OCI-LY1 (cell line): ENCODE measurements around the gene SLC44A3.

Experiments used
- H2AFZ ChIP-seq: fragments of 200-600 bp; sonication (generic), shearing (Covaris generic); 2 replicates; pipeline ENCODE4 v1.6.0; 2014; ENCODE audit warnings: antibody characterized with exemption, mild to moderate bottlenecking, low read length
- H3F3A ChIP-seq: fragments of 200-600 bp; sonication (generic), shearing (Covaris generic); 2 replicates; pipeline ENCODE4 v1.6.0; 2014; ENCODE audit warnings: mild to moderate bottlenecking, antibody characterized with exemption, low read length, moderate library complexity; ENCODE audit not compliant: insufficient read depth
- H3K27ac ChIP-seq: fragments of 200-600 bp; sonication (generic); 2 replicates; pipeline ENCODE4 v1.5.1; 2014; ENCODE audit warnings: low read length, mixed run types, mild to moderate bottlenecking, low read depth; ENCODE audit not compliant: poor library complexity, severe bottlenecking
- H3K27me3 ChIP-seq: fragments of 200-600 bp; sonication (generic); 2 replicates; pipeline ENCODE4 v1.6.0; 2014; ENCODE audit warnings: antibody characterized with exemption, mild to moderate bottlenecking, low read length, moderate library complexity; ENCODE audit not compliant: insufficient read depth
- H3K36me3 ChIP-seq: fragments of 200-600 bp; sonication (generic); 2 replicates; pipeline ENCODE4 v1.6.1; 2014; ENCODE audit warnings: mild to moderate bottlenecking, antibody characterized with exemption, low read length, moderate library complexity, mixed read lengths; ENCODE audit not compliant: insufficient read depth
- H3K4me1 ChIP-seq: fragments of 200-600 bp; sonication (generic); 2 replicates; pipeline ENCODE4 v1.5.1; 2014; ENCODE audit warnings: mild to moderate bottlenecking, low read length, moderate library complexity; ENCODE audit not compliant: insufficient read depth, severe bottlenecking
- H3K4me2 ChIP-seq: fragments of 200-600 bp; sonication (generic), shearing (Covaris generic); 2 replicates; pipeline ENCODE4 v1.6.1; 2014; ENCODE audit warnings: low read length
- H3K4me3 ChIP-seq: fragments of 200-600 bp; sonication (generic); 2 replicates; pipeline ENCODE4 v1.5.1; 2014; ENCODE audit warnings: low read length, low read depth, mild to moderate bottlenecking, mixed read lengths; ENCODE audit not compliant: poor library complexity, severe bottlenecking
- H3K79me2 ChIP-seq: fragments of 200-600 bp; shearing (Covaris generic); 2 replicates; pipeline ENCODE4 v1.6.1; 2016; ENCODE audit warnings: mixed run types, low read length, mixed read lengths; ENCODE audit not compliant: insufficient read depth
- H3K9ac ChIP-seq: fragments of 200-600 bp; sonication (generic), shearing (Covaris generic); 2 replicates; pipeline ENCODE4 v1.6.1; 2014; ENCODE audit warnings: mild to moderate bottlenecking, low read length, mixed read lengths
- H3K9me2 ChIP-seq: fragments of 200-600 bp; sonication (generic), shearing (Covaris generic); 2 replicates; pipeline ENCODE4 v1.6.1; 2014; ENCODE audit warnings: low read depth, mild to moderate bottlenecking, low read length, mixed read lengths
- H3K9me3 ChIP-seq: fragments of 200-600 bp; shearing (Covaris generic); 2 replicates; pipeline ENCODE4 v1.6.1; 2014; ENCODE audit warnings: low read length, mixed read lengths
- H4K20me1 ChIP-seq: fragments of 200-600 bp; sonication (generic), shearing (Covaris generic); 2 replicates; pipeline ENCODE4 v1.6.0; 2016; ENCODE audit warnings: mild to moderate bottlenecking, low read length; ENCODE audit not compliant: insufficient read depth
- EZH2 ChIP-seq: fragments of 200-600 bp; sonication (generic), shearing (Covaris generic); IDR thresholded peaks from 2 replicates; pipeline ENCODE4 v1.8.0; 2017; ENCODE audit warnings: borderline replicate concordance, mixed run types, mild to moderate bottlenecking, antibody characterized with exemption, low read length, moderate library complexity, mixed read lengths
- TF ChIP-seq, protein P1 (sequence below): fragments of 200-600 bp; sonication (generic), shearing (Covaris generic); IDR thresholded peaks from 2 replicates; pipeline ENCODE4 v1.5.1; 2017; ENCODE audit warnings: mild to moderate bottlenecking, antibody characterized with exemption, low read length, moderate library complexity, mixed read lengths

Gene SLC44A3

DNA sequence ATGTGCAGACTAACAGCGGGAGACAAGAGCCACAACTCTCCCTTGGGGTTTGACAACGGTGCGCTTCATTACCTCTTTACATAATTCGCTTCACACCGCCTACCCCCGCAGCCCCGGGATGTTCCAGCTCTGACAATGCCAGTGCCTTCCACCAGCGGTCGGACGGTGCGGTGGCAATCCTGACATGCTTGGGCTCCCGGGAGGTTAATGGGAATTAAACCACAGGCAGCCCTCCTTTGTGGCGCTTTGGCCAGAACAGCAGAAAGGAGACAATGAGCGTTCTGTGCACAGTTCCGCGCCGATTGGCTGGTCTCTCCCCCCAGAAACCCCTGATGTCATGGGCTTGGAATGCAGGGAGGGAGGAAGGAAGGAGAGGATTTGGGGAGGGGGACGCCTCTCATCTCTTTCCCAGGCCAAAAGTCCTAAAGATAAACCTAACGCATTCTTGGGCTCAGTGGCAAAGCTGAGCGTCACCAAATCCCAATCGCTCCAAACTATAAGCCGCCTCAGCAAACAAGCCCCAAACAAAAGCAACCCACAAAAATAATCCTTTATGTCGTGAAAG lies 105.5 kb downstream of the SLC44A3 start:
- Histone ChIP-seq H3K9me3 (no peaks in the 10 kb centered on the region), H3K27me3 (no peaks in the 10 kb centered on the region), H3K4me1 (peaks cover 5% of the 10 kb centered on the region), H2AFZ (no peak overlapping the region), H3K9me2 (no peaks in the 10 kb centered on the region), H3K27ac (no peak overlapping the region), H3F3A (no peaks in the 10 kb centered on the region), H3K36me3 (no peaks in the 10 kb centered on the region), H3K79me2 (no peaks in the 10 kb centered on the region), H4K20me1 (no peaks in the 10 kb centered on the region), H3K9ac (no peak overlapping the region), H3K4me3 (no peak overlapping the region), H3K4me2 (no peak overlapping the region)
- TF ChIP-seq, protein P1, sequence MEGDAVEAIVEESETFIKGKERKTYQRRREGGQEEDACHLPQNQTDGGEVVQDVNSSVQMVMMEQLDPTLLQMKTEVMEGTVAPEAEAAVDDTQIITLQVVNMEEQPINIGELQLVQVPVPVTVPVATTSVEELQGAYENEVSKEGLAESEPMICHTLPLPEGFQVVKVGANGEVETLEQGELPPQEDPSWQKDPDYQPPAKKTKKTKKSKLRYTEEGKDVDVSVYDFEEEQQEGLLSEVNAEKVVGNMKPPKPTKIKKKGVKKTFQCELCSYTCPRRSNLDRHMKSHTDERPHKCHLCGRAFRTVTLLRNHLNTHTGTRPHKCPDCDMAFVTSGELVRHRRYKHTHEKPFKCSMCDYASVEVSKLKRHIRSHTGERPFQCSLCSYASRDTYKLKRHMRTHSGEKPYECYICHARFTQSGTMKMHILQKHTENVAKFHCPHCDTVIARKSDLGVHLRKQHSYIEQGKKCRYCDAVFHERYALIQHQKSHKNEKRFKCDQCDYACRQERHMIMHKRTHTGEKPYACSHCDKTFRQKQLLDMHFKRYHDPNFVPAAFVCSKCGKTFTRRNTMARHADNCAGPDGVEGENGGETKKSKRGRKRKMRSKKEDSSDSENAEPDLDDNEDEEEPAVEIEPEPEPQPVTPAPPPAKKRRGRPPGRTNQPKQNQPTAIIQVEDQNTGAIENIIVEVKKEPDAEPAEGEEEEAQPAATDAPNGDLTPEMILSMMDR = no peak
- no peak for TF ChIP-seq EZH2

DNA sequence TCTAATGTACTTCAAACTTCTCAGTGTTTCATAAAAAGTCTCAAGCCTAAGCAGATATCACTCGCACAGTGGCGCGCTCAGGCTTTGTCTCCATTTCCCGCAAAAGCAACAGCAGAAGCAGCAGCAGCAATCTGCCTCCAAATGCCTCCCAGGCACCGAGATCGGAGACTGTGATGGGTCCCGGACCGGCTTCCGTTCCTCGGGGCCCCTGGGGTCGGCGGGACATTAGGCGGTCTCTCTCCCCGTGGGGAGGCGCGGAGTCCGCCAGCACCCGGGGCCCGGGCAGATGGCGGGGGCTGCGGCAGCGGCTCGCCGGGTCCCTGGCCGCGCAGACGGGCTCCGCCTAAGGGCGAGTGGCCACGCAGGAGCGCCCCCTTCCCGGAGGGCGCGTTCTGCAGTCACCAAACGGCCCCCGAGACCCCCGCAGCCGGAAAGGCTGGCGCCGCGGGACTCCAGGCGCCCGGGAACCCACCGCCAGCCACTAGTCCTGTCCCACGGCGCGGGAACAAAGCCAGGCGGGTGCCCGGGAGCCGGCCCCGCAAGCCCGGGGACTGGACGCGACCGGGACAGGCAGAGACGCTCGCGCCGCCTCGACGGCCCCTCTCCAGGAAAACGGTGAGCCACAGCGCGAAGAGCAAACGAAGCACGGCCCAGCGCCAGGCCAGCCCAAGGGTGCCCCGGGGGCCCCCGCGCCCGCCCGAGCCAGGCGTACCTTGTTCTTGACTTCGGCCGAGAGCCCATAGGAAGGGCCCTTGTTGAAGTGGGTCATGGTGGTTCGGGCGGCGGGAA lies 106.2 kb downstream of the SLC44A3 start:
- Histone ChIP-seq H3K79me2 (no peaks in the 10 kb centered on the region), H3F3A (no peaks in the 10 kb centered on the region), H3K4me3 (no peak overlapping the region), H3K9me3 (no peaks in the 10 kb centered on the region), H3K27ac (no peak overlapping the region), H4K20me1 (no peaks in the 10 kb centered on the region), H3K36me3 (no peaks in the 10 kb centered on the region), H3K9ac (no peak overlapping the region), H3K4me2 (no peak overlapping the region), H2AFZ (no peak overlapping the region), H3K27me3 (no peaks in the 10 kb centered on the region), H3K4me1 (peaks cover 5% of the 10 kb centered on the region), H3K9me2 (no peaks in the 10 kb centered on the region)
- TF ChIP-seq, protein P1 = no peak
- no peak for TF ChIP-seq EZH2

DNA sequence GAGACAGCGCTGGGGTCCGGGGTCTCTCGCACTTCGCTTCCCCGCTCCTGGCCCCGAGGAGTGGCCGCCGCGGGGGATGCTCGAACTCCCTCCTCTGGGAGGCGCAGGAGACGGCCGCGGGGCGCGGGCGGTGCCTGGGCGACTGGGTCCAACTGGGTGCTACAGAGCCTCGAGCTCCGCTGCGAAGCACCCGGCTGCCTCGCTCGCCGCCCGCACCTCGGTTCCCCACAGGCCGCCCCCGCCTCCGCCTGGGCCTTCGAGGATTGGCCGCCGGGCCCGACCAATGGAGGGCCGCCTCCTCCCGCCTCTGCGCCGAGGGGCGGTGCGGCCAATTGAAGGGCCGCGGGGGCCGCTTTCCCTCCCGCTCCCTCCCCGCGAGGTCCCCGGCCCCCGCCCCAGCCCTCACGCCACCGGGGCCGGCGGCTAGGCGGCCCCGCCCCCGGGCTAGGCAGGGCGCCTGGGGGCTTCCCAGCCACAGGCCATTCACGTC lies 106.8 kb downstream of the SLC44A3 start, which contains the start of gene CNN3:
Gene CNN3, minus strand, starts transcription at position 196 of the 490 bp plus-strand sequence. CDS start 216 bp downstream, outside the sequence.
- Histone ChIP-seq H3K9ac (no peak within 1 kb of the TSS), H3K4me1 (peaks cover 5% of the 10 kb centered on the region), H3K4me3 (no peak within 1 kb of the TSS), H3K27me3 (no peaks in the 10 kb centered on the region), H3K27ac (no peak within 1 kb of the TSS), H3K9me3 (no peaks in the 10 kb centered on the region), H3F3A (no peaks in the 10 kb centered on the region), H3K4me2 (no peak within 1 kb of the TSS), H2AFZ (no peak within 1 kb of the TSS), H4K20me1 (no peaks in the 10 kb centered on the region), H3K79me2 (no peaks in the 10 kb centered on the region), H3K36me3 (no peaks in the 10 kb centered on the region), H3K9me2 (no peaks in the 10 kb centered on the region)
- TF ChIP-seq, protein P1 = no peak
- no peak for TF ChIP-seq EZH2
